Keratinocyte (primary cell): ENCODE data around the gene TOP1. TPM values are rescaled to one million over a fixed set of nuclear protein-coding genes. Genes with fewer than 3 reads are reported as not detected.

Source experiments
- DNase-seq: peaks from one replicate; pipeline ENCODE4 v3.0.0-alpha.2; 2011; ENCODE audit warnings: low read depth, missing footprints, low spot score
- FAIRE-seq: peaks from 2 replicates; lab custom pipeline; 2011; peaks lifted over from hg19 to GRCh38; lab: Jason Lieb, UNC
- H2AFZ ChIP-seq: 2 replicates; pipeline ENCODE4 v1.6.0; 2012; ENCODE audit warnings: low read length, control low read depth, inconsistent platforms; ENCODE audit not compliant: control insufficient read depth
- H3K27ac ChIP-seq: 2 replicates; pipeline ENCODE4 v1.5.1; 2011; ENCODE audit warnings: low read length; ENCODE audit not compliant: control insufficient read depth, insufficient read depth
- H3K27me3 ChIP-seq: 3 replicates; pipeline ENCODE4 v1.6.0; 2011; ENCODE audit warnings: low read length; ENCODE audit not compliant: control insufficient read depth, insufficient read depth; ENCODE audit errors: extremely low read depth
- H3K36me3 ChIP-seq, 2 experiments: 2 replicates in 1 of 2; 3 replicates in 1 of 2; pipeline ENCODE4 v1.5.1; 2011; ENCODE audit warnings: low read length in 2 of 2, mild to moderate bottlenecking in 1 of 2; ENCODE audit not compliant: control insufficient read depth in 2 of 2, insufficient read depth in 2 of 2; ENCODE audit errors: extremely low read depth in 1 of 2
- H3K4me1 ChIP-seq: 3 replicates; pipeline ENCODE4 v1.5.1; 2011; ENCODE audit warnings: low read length; ENCODE audit not compliant: control insufficient read depth, insufficient read depth; ENCODE audit errors: extremely low read depth
- H3K4me2 ChIP-seq: 3 replicates; pipeline ENCODE4 v1.6.0; 2011; ENCODE audit warnings: low read depth, low read length; ENCODE audit not compliant: control insufficient read depth, insufficient read depth; ENCODE audit errors: extremely low read depth
- H3K4me3 ChIP-seq, 3 experiments: fragments of 200-600 bp in 1 of 3; sonication (generic) in 1 of 3; 2 replicates in 2 of 3; 3 replicates in 1 of 3; pipeline ENCODE4 v1.5.1; 2011 to 2016; ENCODE audit warnings: low read length in 3 of 3, mild to moderate bottlenecking in 3 of 3, control low read depth in 2 of 3, inconsistent platforms in 1 of 3, low read depth in 1 of 3, mixed read lengths in 1 of 3, mixed run types in 1 of 3, moderate library complexity in 1 of 3; ENCODE audit not compliant: control insufficient read depth in 2 of 3, insufficient read depth in 2 of 3; ENCODE audit errors: extremely low read depth in 1 of 3
- H3K79me2 ChIP-seq: 2 replicates; pipeline ENCODE4 v1.6.0; 2012; ENCODE audit warnings: low read length; ENCODE audit not compliant: control insufficient read depth, insufficient read depth
- H3K9ac ChIP-seq: 3 replicates; pipeline ENCODE4 v1.6.0; 2011; ENCODE audit warnings: low read length; ENCODE audit not compliant: control insufficient read depth, insufficient read depth; ENCODE audit errors: extremely low read depth
- H3K9me1 ChIP-seq: 3 replicates; pipeline ENCODE4 v1.6.0; 2011; ENCODE audit warnings: low read length; ENCODE audit not compliant: control insufficient read depth, insufficient read depth; ENCODE audit errors: extremely low read depth
- H3K9me3 ChIP-seq: 2 replicates; pipeline ENCODE4 v1.5.1; 2012; ENCODE audit warnings: low read depth, low read length; ENCODE audit not compliant: control insufficient read depth
- H4K20me1 ChIP-seq: 3 replicates; pipeline ENCODE4 v1.6.0; 2011; ENCODE audit warnings: low read length; ENCODE audit not compliant: control insufficient read depth, insufficient read depth; ENCODE audit errors: extremely low read depth
- CTCF ChIP-seq, 3 experiments: IDR thresholded peaks in 1 of 3; conservative IDR thresholded peaks in 1 of 3; optimal IDR thresholded peaks in 1 of 3; 2 replicates in 2 of 3; 3 replicates in 1 of 3; pipeline versions ENCODE3 to v1.5.1; 2011; ENCODE audit warnings: low read length in 3 of 3, mild to moderate bottlenecking in 3 of 3, moderate library complexity in 2 of 3, control low read depth in 1 of 3, inconsistent platforms in 1 of 3; ENCODE audit not compliant: insufficient read depth in 2 of 3; ENCODE audit errors: extremely low read depth in 1 of 3
- EZH2 ChIP-seq: IDR thresholded peaks from one replicate; pipeline ENCODE4 v1.6.1; 2012; ENCODE audit warnings: inconsistent platforms, mild to moderate bottlenecking, low read length, moderate library complexity
- dilution Hi-C: fragments of 300-500 bp; cut with MboI; formaldehyde crosslinking; loops from one replicate; pipeline ENCODE4 v1.7.0; 2020; ENCODE audit warnings: low sequenced_read_pairs; ENCODE audit not compliant: extremely low pct_ligation_motif_present
- polyA plus RNA-seq, 5 experiments: library from polyadenylated mRNA; depleted of rRNA in 3 of 5; stranded (reverse) in 3 of 5; stranded (forward) in 1 of 5; unstranded in 1 of 5; fragments of >200 nt; gene quantifications; 1 replicate in 1 of 5; 2 replicates in 3 of 5; 3 replicates in 1 of 5; pipeline versions ENCODE4 v1.2.1 to v1.2.3, GENCODE V29; 2011 to 2012; ENCODE audit warnings: missing spikeins in 2 of 5, low read depth in 1 of 5, low replicate concordance in 1 of 5

Gene TOP1
- polyA plus RNA-seq, 1 donor (not counting 4 experiments of a cell fraction or from before 2014, with no cell fraction given) = 25.2 TPM

GRCh38 chr20:41004531-41005360 is 23.9 kb upstream of the TOP1 start:
- Histone ChIP-seq H3K9me1 (peaks cover 2% of the 10 kb centered on the region), H3K27me3 (no peaks in the 10 kb centered on the region), H3K4me3 (peak overlapping the region in 1 of 3 experiments; percentile 4), H3K9me3 (peaks cover 3% of the 10 kb centered on the region), H2AFZ (no peak overlapping the region), H3K27ac (peak overlapping the region; percentile 99), H3K9ac (peak overlapping the region; percentile 36), H4K20me1 (no peaks in the 10 kb centered on the region), H3K4me2 (peak overlapping the region; percentile 84), H3K36me3 (no peaks in the 10 kb centered on the region), H3K4me1 (peaks cover 43% of the 10 kb centered on the region), H3K79me2 (no peaks in the 10 kb centered on the region)
- DNase-seq (peak; percentile 48), FAIRE-seq (no peak)
- TF ChIP-seq CTCF (optimal IDR thresholded peaks at IDR 0.05 in 1 of 3, IDR thresholded peaks at IDR 0.05 in 1 of 3, conservative IDR thresholded peaks at IDR 0.05 in 1 of 3; ENCODE audit: extremely low read depth in 1 of 3, insufficient read depth in 2 of 3, low read length in 3 of 3) = no peak
- no peak for TF ChIP-seq EZH2
- dilution Hi-C loops = no loop called here

DNA sequence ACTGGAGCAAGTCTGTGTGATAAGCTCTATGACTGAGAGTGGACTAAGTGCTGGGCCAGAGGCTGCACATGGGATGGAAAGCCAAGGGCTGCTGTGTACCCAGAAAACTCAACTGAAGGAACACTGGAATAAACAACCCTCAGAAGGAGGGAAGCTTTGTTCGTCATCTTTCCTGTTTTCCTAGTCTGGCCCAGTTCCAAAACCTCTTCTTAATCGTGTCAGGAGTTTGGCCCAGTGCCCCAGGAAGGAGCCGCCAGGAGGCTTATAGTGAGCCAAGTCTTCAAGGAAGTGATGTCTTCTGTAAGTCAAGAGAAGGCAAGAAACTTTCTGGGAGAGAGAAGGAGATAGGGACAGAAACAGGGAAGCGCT is 23.3 kb upstream of the TOP1 start:
- no peaks in the 10 kb centered on the region for H3K79me2 ChIP-seq
- peaks cover 2% of the 10 kb centered on the region for H3K9me1 ChIP-seq
- H3K27ac ChIP-seq = peak overlapping the region; percentile 99
- H2AFZ ChIP-seq = peak overlapping the region; percentile 65
- H3K4me2 ChIP-seq = peak overlapping the region; percentile 84
- peak overlapping the region in 1 of 3 experiments; percentile 4 for H3K4me3 ChIP-seq
- TF ChIP-seq EZH2 (no peak), CTCF (optimal IDR thresholded peaks at IDR 0.05 in 1 of 3, IDR thresholded peaks at IDR 0.05 in 1 of 3, conservative IDR thresholded peaks at IDR 0.05 in 1 of 3; ENCODE audit: extremely low read depth in 1 of 3, insufficient read depth in 2 of 3, low read length in 3 of 3) (no peak)
- H3K9ac ChIP-seq = peak overlapping the region; percentile 36
- H3K9me3 ChIP-seq = peaks cover 3% of the 10 kb centered on the region
- dilution Hi-C loops = no loop called here
- H4K20me1 ChIP-seq = no peaks in the 10 kb centered on the region
- no peaks in the 10 kb centered on the region for H3K27me3 ChIP-seq
- DNase-seq (peak; percentile 62), FAIRE-seq (peak; percentile 34)
- H3K4me1 ChIP-seq = peaks cover 45% of the 10 kb centered on the region
- H3K36me3 ChIP-seq = no peaks in the 10 kb centered on the region
